ENCODE data around the gene ITGA8. TPM values are rescaled to one million over a fixed set of nuclear protein-coding genes. Genes with fewer than 3 reads are reported as not detected.

ITGA8 gene
- polyA plus RNA-seq, 4 donors = 0.81 to 13.7 (median 2.6) TPM; not detected in 1

- no peaks in the 10 kb centered on the region for H3K27me3 ChIP-seq (ENCODE audit: control insufficient read depth in 3 of 3, insufficient read depth in 3 of 3, low read length in 3 of 3)
- H3K9me3 ChIP-seq (ENCODE audit: control insufficient read depth in 2 of 2, insufficient read depth in 1 of 2, low read depth in 1 of 2, low read length in 1 of 2) = no peaks in the 10 kb centered on the region
- peak overlapping the region in 1 of 3 donors; percentile 21 for H3K27ac ChIP-seq (ENCODE audit: low read depth in 1 of 3, low read length in 2 of 3)
- no peak overlapping the region for H3K4me3 ChIP-seq (ENCODE audit: low read depth in 1 of 3, low read length in 3 of 3)
- H3K36me3 ChIP-seq (ENCODE audit: control insufficient read depth in 3 of 3, insufficient read depth in 2 of 3, low read depth in 1 of 3, low read length in 3 of 3) = no peaks in the 10 kb centered on the region
- FAIRE-seq (no peak), DNase-seq (no peak)
- H3K4me1 ChIP-seq (ENCODE audit: control insufficient read depth in 3 of 3, insufficient read depth in 2 of 3, low read depth in 1 of 3, low read length in 2 of 3) = no peaks in the 10 kb centered on the region
- WGBS, 3 donors = 53 to 60% (median 58%) methylated on average over 5 of the region's 5 CpGs
These were observed 61.5 kb downstream of the ITGA8 start for GRCh38 chr10:15658069-15658702.

- 76 to 87% (median 83%) methylated on average over 4 of the region's 4 CpGs for WGBS, 3 donors
These were observed 67.0 kb downstream of the ITGA8 start for GRCh38 chr10:15652757-15653156.

GRCh38 chr10:15652117-15652516, 67.6 kb downstream of the ITGA8 start:
- Histone ChIP-seq H3K9me3 (ENCODE audit: control insufficient read depth in 2 of 2, insufficient read depth in 1 of 2, low read depth in 1 of 2, low read length in 1 of 2) (no peaks in the 10 kb centered on the region), H3K27ac (ENCODE audit: low read depth in 1 of 3, low read length in 2 of 3) (no peak overlapping the region), H3K4me1 (ENCODE audit: control insufficient read depth in 3 of 3, insufficient read depth in 2 of 3, low read depth in 1 of 3, low read length in 2 of 3) (no peaks in the 10 kb centered on the region), H3K27me3 (ENCODE audit: control insufficient read depth in 3 of 3, insufficient read depth in 3 of 3, low read length in 3 of 3) (no peaks in the 10 kb centered on the region), H3K4me3 (ENCODE audit: low read depth in 1 of 3, low read length in 3 of 3) (no peak overlapping the region), H3K36me3 (ENCODE audit: control insufficient read depth in 3 of 3, insufficient read depth in 2 of 3, low read depth in 1 of 3, low read length in 3 of 3) (no peaks in the 10 kb centered on the region)
- peak in 1 of 2 donors; percentile 8 for DNase-seq
- no peak for FAIRE-seq
- 45 to 61% (median 59%) methylated on average over 7 of the region's 7 CpGs for WGBS, 3 donors

More at GRCh38 chr10:15652757-15653156, 67.0 kb downstream of the ITGA8 start:
- FAIRE-seq = no peak
- H3K27me3 ChIP-seq (ENCODE audit: control insufficient read depth in 3 of 3, insufficient read depth in 3 of 3, low read length in 3 of 3) = no peaks in the 10 kb centered on the region
- H3K27ac ChIP-seq (ENCODE audit: low read depth in 1 of 3, low read length in 2 of 3) = no peak overlapping the region
- no peak for DNase-seq
- H3K4me3 ChIP-seq (ENCODE audit: low read depth in 1 of 3, low read length in 3 of 3) = no peak overlapping the region
- no peaks in the 10 kb centered on the region for H3K4me1 ChIP-seq (ENCODE audit: control insufficient read depth in 3 of 3, insufficient read depth in 2 of 3, low read depth in 1 of 3, low read length in 2 of 3)
- H3K36me3 ChIP-seq (ENCODE audit: control insufficient read depth in 3 of 3, insufficient read depth in 2 of 3, low read depth in 1 of 3, low read length in 3 of 3) = no peaks in the 10 kb centered on the region
- H3K9me3 ChIP-seq (ENCODE audit: control insufficient read depth in 2 of 2, insufficient read depth in 1 of 2, low read depth in 1 of 2, low read length in 1 of 2) = no peaks in the 10 kb centered on the region

- no peak overlapping the region for H3K4me3 ChIP-seq (ENCODE audit: low read depth in 1 of 3, low read length in 3 of 3)
- no peaks in the 10 kb centered on the region for H3K9me3 ChIP-seq (ENCODE audit: control insufficient read depth in 2 of 2, insufficient read depth in 1 of 2, low read depth in 1 of 2, low read length in 1 of 2)
- no peaks in the 10 kb centered on the region for H3K36me3 ChIP-seq (ENCODE audit: control insufficient read depth in 3 of 3, insufficient read depth in 2 of 3, low read depth in 1 of 3, low read length in 3 of 3)
- no peaks in the 10 kb centered on the region for H3K4me1 ChIP-seq (ENCODE audit: control insufficient read depth in 3 of 3, insufficient read depth in 2 of 3, low read depth in 1 of 3, low read length in 2 of 3)
- WGBS, 3 donors = 22 to 46% (median 26%) methylated on average over 6 of the region's 6 CpGs
- no peak for DNase-seq
- no peak for FAIRE-seq
- H3K27ac ChIP-seq (ENCODE audit: low read depth in 1 of 3, low read length in 2 of 3) = no peak overlapping the region
- no peaks in the 10 kb centered on the region for H3K27me3 ChIP-seq (ENCODE audit: control insufficient read depth in 3 of 3, insufficient read depth in 3 of 3, low read length in 3 of 3)
These were observed 68.5 kb downstream of the ITGA8 start for GRCh38 chr10:15651175-15651574.

- Histone ChIP-seq H3K36me3 (ENCODE audit: control insufficient read depth in 3 of 3, insufficient read depth in 2 of 3, low read depth in 1 of 3, low read length in 3 of 3) (no peaks in the 10 kb centered on the region), H3K27me3 (ENCODE audit: control insufficient read depth in 3 of 3, insufficient read depth in 3 of 3, low read length in 3 of 3) (no peaks in the 10 kb centered on the region), H3K27ac (ENCODE audit: low read depth in 1 of 3, low read length in 2 of 3) (no peak overlapping the region), H3K4me3 (ENCODE audit: low read depth in 1 of 3, low read length in 3 of 3) (no peak overlapping the region), H3K4me1 (ENCODE audit: control insufficient read depth in 3 of 3, insufficient read depth in 2 of 3, low read depth in 1 of 3, low read length in 2 of 3) (no peaks in the 10 kb centered on the region), H3K9me3 (ENCODE audit: control insufficient read depth in 2 of 2, insufficient read depth in 1 of 2, low read depth in 1 of 2, low read length in 1 of 2) (no peaks in the 10 kb centered on the region)
- DNase-seq (no peak), FAIRE-seq (no peak)
- WGBS, 3 donors = 36 to 56% (median 48%) methylated on average over 2 of the region's 2 CpGs
These were observed 77.6 kb downstream of the ITGA8 start for GRCh38 chr10:15642095-15642494.

GRCh38 chr10:15640536-15641085, 79.1 kb downstream of the ITGA8 start:
- H3K4me3 ChIP-seq (ENCODE audit: low read depth in 1 of 3, low read length in 3 of 3) = no peak overlapping the region
- no peaks in the 10 kb centered on the region for H3K36me3 ChIP-seq (ENCODE audit: control insufficient read depth in 3 of 3, insufficient read depth in 2 of 3, low read depth in 1 of 3, low read length in 3 of 3)
- no peaks in the 10 kb centered on the region for H3K9me3 ChIP-seq (ENCODE audit: control insufficient read depth in 2 of 2, insufficient read depth in 1 of 2, low read depth in 1 of 2, low read length in 1 of 2)
- H3K4me1 ChIP-seq (ENCODE audit: control insufficient read depth in 3 of 3, insufficient read depth in 2 of 3, low read depth in 1 of 3, low read length in 2 of 3) = no peaks in the 10 kb centered on the region
- H3K27me3 ChIP-seq (ENCODE audit: control insufficient read depth in 3 of 3, insufficient read depth in 3 of 3, low read length in 3 of 3) = no peaks in the 10 kb centered on the region
- no peak for DNase-seq
- H3K27ac ChIP-seq (ENCODE audit: low read depth in 1 of 3, low read length in 2 of 3) = no peak overlapping the region
- no peak for FAIRE-seq
- WGBS, 3 donors = 47 to 80% (median 61%) methylated on average over 5 of the region's 5 CpGs

GRCh38 chr10:15636446-15636845, 83.3 kb downstream of the ITGA8 start:
- Histone ChIP-seq H3K27ac (ENCODE audit: low read depth in 1 of 3, low read length in 2 of 3) (no peak overlapping the region), H3K36me3 (ENCODE audit: control insufficient read depth in 3 of 3, insufficient read depth in 2 of 3, low read depth in 1 of 3, low read length in 3 of 3) (no peaks in the 10 kb centered on the region), H3K4me3 (ENCODE audit: low read depth in 1 of 3, low read length in 3 of 3) (no peak overlapping the region), H3K27me3 (ENCODE audit: control insufficient read depth in 3 of 3, insufficient read depth in 3 of 3, low read length in 3 of 3) (no peaks in the 10 kb centered on the region), H3K9me3 (ENCODE audit: control insufficient read depth in 2 of 2, insufficient read depth in 1 of 2, low read depth in 1 of 2, low read length in 1 of 2) (no peaks in the 10 kb centered on the region), H3K4me1 (ENCODE audit: control insufficient read depth in 3 of 3, insufficient read depth in 2 of 3, low read depth in 1 of 3, low read length in 2 of 3) (no peaks in the 10 kb centered on the region)
- no peak for FAIRE-seq
- 77 to 83% (median 79%) methylated on average over 3 of the region's 3 CpGs for WGBS, 3 donors
- DNase-seq = no peak

GRCh38 chr10:15632456-15633091, 87.1 kb downstream of the ITGA8 start:
- no peak overlapping the region for H3K4me3 ChIP-seq (ENCODE audit: low read depth in 1 of 3, low read length in 3 of 3)
- FAIRE-seq (no peak), DNase-seq (no peak)
- 38 to 56% (median 45%) methylated on average over 4 of the region's 4 CpGs for WGBS, 3 donors
- no peaks in the 10 kb centered on the region for H3K4me1 ChIP-seq (ENCODE audit: control insufficient read depth in 3 of 3, insufficient read depth in 2 of 3, low read depth in 1 of 3, low read length in 2 of 3)
- no peaks in the 10 kb centered on the region for H3K27me3 ChIP-seq (ENCODE audit: control insufficient read depth in 3 of 3, insufficient read depth in 3 of 3, low read length in 3 of 3)
- H3K9me3 ChIP-seq (ENCODE audit: control insufficient read depth in 2 of 2, insufficient read depth in 1 of 2, low read depth in 1 of 2, low read length in 1 of 2) = no peaks in the 10 kb centered on the region
- H3K36me3 ChIP-seq (ENCODE audit: control insufficient read depth in 3 of 3, insufficient read depth in 2 of 3, low read depth in 1 of 3, low read length in 3 of 3) = no peaks in the 10 kb centered on the region
- no peak overlapping the region for H3K27ac ChIP-seq (ENCODE audit: low read depth in 1 of 3, low read length in 2 of 3)

Data from small intestine (tissue), 7 donors.